Measurements from ENCODE around the gene ATG9B. TPM values are rescaled to one million over a fixed set of nuclear protein-coding genes. Genes with fewer than 3 reads are reported as not detected.

Gene ATG9B
- total and polyA plus RNA-seq, 4 donors, result 0.78 to 2.8 (median 1.5) TPM

- ATAC-seq (ENCODE audit: insufficient read depth, low FRiP score) (no peak), DNase-seq (no peak)
- no peak overlapping the region for H3K9ac ChIP-seq (ENCODE audit: insufficient read depth in 1 of 2, low read length in 2 of 2)
- H3K4me3 ChIP-seq, result peak overlapping the region; percentile 44
- no peaks in the 10 kb centered on the region for H3K27me3 ChIP-seq (ENCODE audit: control insufficient read depth in 3 of 3, insufficient read depth in 3 of 3, low read length in 2 of 3)
- 30 to 44% methylated on average over 19 of the region's 19 CpGs for WGBS, 2 donors
- peaks cover 0 to 2% (median 0%) of the 10 kb centered on the region in 4 donors for H3K36me3 ChIP-seq (ENCODE audit: control insufficient read depth in 4 of 4, insufficient read depth in 4 of 4, low read length in 4 of 4)
- peaks cover 0 to 33% (median 10%) of the 10 kb centered on the region in 5 donors for H3K4me1 ChIP-seq (ENCODE audit: control insufficient read depth in 5 of 5, insufficient read depth in 5 of 5, low read length in 5 of 5)
- peak overlapping the region in 1 of 2 donors; percentile 39 for H3K27ac ChIP-seq (ENCODE audit: low read depth in 1 of 2, low read length in 1 of 2)
- no peak for TF ChIP-seq CTCF (IDR thresholded peaks at IDR 0.05; ENCODE audit: control extremely low read depth, extremely low read depth)
- peaks cover 0 to 9% (median 0%) of the 10 kb centered on the region in 4 donors for H3K9me3 ChIP-seq (ENCODE audit: control insufficient read depth in 4 of 4, insufficient read depth in 3 of 4, low read length in 3 of 4)
These were observed 29.3 kb downstream of the ATG9B start for GRCh38 chr7:150994838-150995510.

- 15 to 27% methylated on average over 15 of the region's 15 CpGs for WGBS, 2 donors
- Histone ChIP-seq H3K4me1 (ENCODE audit: control insufficient read depth in 5 of 5, insufficient read depth in 5 of 5, low read length in 5 of 5) (peaks cover 0 to 39% (median 10%) of the 10 kb centered on the region in 5 donors), H3K27ac (ENCODE audit: low read depth in 1 of 2, low read length in 1 of 2) (peak overlapping the region; percentile 45 to 78), H3K4me3 (peak overlapping the region; percentile 44), H3K27me3 (ENCODE audit: control insufficient read depth in 3 of 3, insufficient read depth in 3 of 3, low read length in 2 of 3) (no peaks in the 10 kb centered on the region), H3K36me3 (ENCODE audit: control insufficient read depth in 4 of 4, insufficient read depth in 4 of 4, low read length in 4 of 4) (peaks cover 0 to 2% (median 0%) of the 10 kb centered on the region in 4 donors), H3K9ac (ENCODE audit: insufficient read depth in 1 of 2, low read length in 2 of 2) (no peak overlapping the region), H3K9me3 (ENCODE audit: control insufficient read depth in 4 of 4, insufficient read depth in 3 of 4, low read length in 3 of 4) (peaks cover 0 to 12% (median 0%) of the 10 kb centered on the region in 4 donors)
- peak; percentile 14 for ATAC-seq (ENCODE audit: insufficient read depth, low FRiP score)
- peak; percentile 92 to 97 (median 93) for DNase-seq
- TF ChIP-seq CTCF (IDR thresholded peaks at IDR 0.05; ENCODE audit: control extremely low read depth, extremely low read depth), result no peak
These were observed 30.0 kb downstream of the ATG9B start for GRCh38 chr7:150994141-150994837.

- Histone ChIP-seq H3K9me3 (ENCODE audit: control insufficient read depth in 4 of 4, insufficient read depth in 3 of 4, low read length in 3 of 4) (peaks cover 0 to 12% (median 0%) of the 10 kb centered on the region in 4 donors), H3K27me3 (ENCODE audit: control insufficient read depth in 3 of 3, insufficient read depth in 3 of 3, low read length in 2 of 3) (no peaks in the 10 kb centered on the region), H3K9ac (ENCODE audit: insufficient read depth in 1 of 2, low read length in 2 of 2) (no peak overlapping the region), H3K36me3 (ENCODE audit: control insufficient read depth in 4 of 4, insufficient read depth in 4 of 4, low read length in 4 of 4) (no peaks in the 10 kb centered on the region), H3K4me3 (peak overlapping the region; percentile 39), H3K27ac (ENCODE audit: low read depth in 1 of 2, low read length in 1 of 2) (peak overlapping the region; percentile 51 to 78), H3K4me1 (ENCODE audit: control insufficient read depth in 5 of 5, insufficient read depth in 5 of 5, low read length in 5 of 5) (peaks cover 0 to 47% (median 13%) of the 10 kb centered on the region in 5 donors)
- peak; percentile 5 for ATAC-seq (ENCODE audit: insufficient read depth, low FRiP score)
- WGBS, 2 donors, result 70 to 86% methylated on average over 14 of the region's 14 CpGs
- DNase-seq, result peak in 1 of 3 donors; percentile 58
- no peak for TF ChIP-seq CTCF (IDR thresholded peaks at IDR 0.05; ENCODE audit: control extremely low read depth, extremely low read depth)
These were observed 30.8 kb downstream of the ATG9B start for GRCh38 chr7:150993511-150993910.
